ENCODE results near the gene SMIM14. TPM values are rescaled to one million over a fixed set of nuclear protein-coding genes. Genes with fewer than 3 reads are reported as not detected.
A peak's percentile ranks its signal among the peaks of the same experiment; 100 is the strongest.

Gene SMIM14
- total and polyA plus RNA-seq, 2 of the 8 experiments (the other 6 are each of a cell fraction or from before 2014, with no cell fraction given): 29.1 to 31.0 TPM

GRCh38 chr4:39526765-39527295 is 111.8 kb downstream of the SMIM14 start (continued):
- no peak for TF ChIP-seq ZNF274 (IDR thresholded peaks at IDR 0.05; ENCODE audit: borderline replicate concordance, extremely low read depth, low read length)
- TF ChIP-seq POLR2AphosphoS5 (IDR thresholded peaks at IDR 0.05; ENCODE audit: low read depth, low read length): no peak
- TF ChIP-seq KDM4A (IDR thresholded peaks at IDR 0.05; ENCODE audit: low read depth, low read length, severe bottlenecking): no peak
- TF ChIP-seq SIN3A (conservative IDR thresholded peaks at IDR 0.05 in 1 of 2, IDR thresholded peaks at IDR 0.05 in 1 of 2; ENCODE audit: low read depth in 1 of 2, low read length in 2 of 2): peak in 1 of 2 experiments; percentile 44; a peak in 2 of 4 replicates
- peak; percentile 22 for TF ChIP-seq SAP30 (IDR thresholded peaks at IDR 0.05; ENCODE audit: insufficient read depth, insufficient replicate concordance, low read length)
- no peak for TF ChIP-seq PHF8 (conservative IDR thresholded peaks at IDR 0.05; ENCODE audit: low read depth, low read length)
